Neural progenitor cell (in vitro differentiated cells): ENCODE results near the gene AFF1.

Experiments used
- EZH2 ChIP-seq: fragments of 200-600 bp; sonication (generic); IDR thresholded peaks from 2 replicates; pipeline ENCODE4 v1.6.1; 2017; ENCODE audit warnings: antibody characterized with exemption, mild to moderate bottlenecking, moderate library complexity
- TF ChIP-seq, protein P1 (sequence below): fragments of 200-600 bp; sonication (generic); IDR thresholded peaks from 2 replicates; pipeline ENCODE4 v1.5.1; 2017; ENCODE audit warnings: antibody characterized with exemption, mild to moderate bottlenecking

DNA sequence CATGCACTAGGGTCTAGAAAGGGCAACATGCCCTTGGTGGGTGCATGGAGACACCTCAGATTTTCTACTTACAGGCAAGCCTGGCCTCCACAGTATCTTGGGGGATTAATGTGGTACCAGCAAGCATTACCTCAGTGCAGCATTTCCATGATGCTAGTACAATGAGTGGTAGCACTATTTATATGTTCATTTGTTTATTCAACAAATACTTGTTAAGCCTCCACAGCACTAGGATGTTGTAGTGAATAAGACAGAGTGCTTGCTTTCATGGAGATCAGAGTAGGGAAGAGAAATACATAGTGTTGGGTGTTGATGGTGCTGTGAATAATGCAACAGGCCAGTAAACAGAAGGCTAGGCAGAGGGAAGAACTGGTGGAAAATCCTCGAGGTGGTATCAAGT lies 152.2 kb downstream of the AFF1 start:
- no peak for TF ChIP-seq EZH2
- TF ChIP-seq, protein P1, sequence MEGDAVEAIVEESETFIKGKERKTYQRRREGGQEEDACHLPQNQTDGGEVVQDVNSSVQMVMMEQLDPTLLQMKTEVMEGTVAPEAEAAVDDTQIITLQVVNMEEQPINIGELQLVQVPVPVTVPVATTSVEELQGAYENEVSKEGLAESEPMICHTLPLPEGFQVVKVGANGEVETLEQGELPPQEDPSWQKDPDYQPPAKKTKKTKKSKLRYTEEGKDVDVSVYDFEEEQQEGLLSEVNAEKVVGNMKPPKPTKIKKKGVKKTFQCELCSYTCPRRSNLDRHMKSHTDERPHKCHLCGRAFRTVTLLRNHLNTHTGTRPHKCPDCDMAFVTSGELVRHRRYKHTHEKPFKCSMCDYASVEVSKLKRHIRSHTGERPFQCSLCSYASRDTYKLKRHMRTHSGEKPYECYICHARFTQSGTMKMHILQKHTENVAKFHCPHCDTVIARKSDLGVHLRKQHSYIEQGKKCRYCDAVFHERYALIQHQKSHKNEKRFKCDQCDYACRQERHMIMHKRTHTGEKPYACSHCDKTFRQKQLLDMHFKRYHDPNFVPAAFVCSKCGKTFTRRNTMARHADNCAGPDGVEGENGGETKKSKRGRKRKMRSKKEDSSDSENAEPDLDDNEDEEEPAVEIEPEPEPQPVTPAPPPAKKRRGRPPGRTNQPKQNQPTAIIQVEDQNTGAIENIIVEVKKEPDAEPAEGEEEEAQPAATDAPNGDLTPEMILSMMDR: no peak
